ENCODE measurements around the gene C1QTNF2.

- TF ChIP-seq TAF1 (IDR thresholded peaks at IDR 0.05; ENCODE audit: low read depth, low read length) = no peak
- TF ChIP-seq POLR2AphosphoS5 (IDR thresholded peaks at IDR 0.05; ENCODE audit: low read depth, low read length) = no peak
- no peak for TF ChIP-seq POLR2A (IDR thresholded peaks at IDR 0.05; ENCODE audit: low read depth, low read length)
- no peak for TF ChIP-seq SPI1 (IDR thresholded peaks at IDR 0.05; ENCODE audit: low read depth, low read length)
Observed at GRCh38 chr5:160367261-160367660, 3.2 kb downstream of the C1QTNF2 start.

All from GM12891 (cell line).